Right lobe of liver (tissue), 4 donors: ENCODE data around the gene ZNF587B.

ENCODE experiments used
- CTCF ChIP-seq, 4 donors: fragments of 200-600 bp in 3 of 4; fragments of 450-650 bp in 1 of 4; IDR thresholded peaks; one replicate each; pipeline versions ENCODE4 v1.5.1 to v1.8.0; 2016 to 2022; ENCODE audit warnings: antibody characterized with exemption in 4 of 4, mild to moderate bottlenecking in 2 of 4
- POLR2A ChIP-seq: fragments of 450-650 bp; IDR thresholded peaks from one replicate; pipeline ENCODE4 v1.6.1; 2017; ENCODE audit warnings: antibody characterized with exemption, mild to moderate bottlenecking
- donor health status: DM: no; HTN: no; CAD: no.
- donor health status: DM: no; HTN: no; CAD: no.
- donor health status: DM: no; HTN: yes; CAD: no.

GRCh38 chr19:57802269-57802668 lies 27.8 kb upstream of the ZNF587B start:
- TF ChIP-seq CTCF (IDR thresholded peaks at IDR 0.05) (no peak), POLR2A (no peak)
